Mesenchymal stem cell (in vitro differentiated cells and primary cell): Measurements from ENCODE around the gene METTL13.

Source experiments
- DNase-seq: peaks from one replicate; pipeline ENCODE4 v3.0.0-alpha.2; 2013
- H2AFZ ChIP-seq: one replicate; pipeline ENCODE4 v1.6.1; 2013; ENCODE audit warnings: low read depth, mild to moderate bottlenecking, control low read depth, inconsistent platforms, low read length, moderate library complexity
- H2AK5ac ChIP-seq: 2 replicates; pipeline ENCODE4 v1.6.1; 2013; ENCODE audit warnings: low read length, moderate library complexity, mild to moderate bottlenecking, inconsistent platforms; ENCODE audit not compliant: severe bottlenecking
- H2BK120ac ChIP-seq: one replicate; pipeline ENCODE4 v1.6.1; 2013; ENCODE audit warnings: low read depth, mild to moderate bottlenecking, inconsistent platforms, low read length, moderate library complexity
- H2BK12ac ChIP-seq, 2 experiments: one replicate each; pipeline ENCODE4 v1.6.1; 2013; ENCODE audit warnings: inconsistent platforms in 2 of 2, low read length in 2 of 2, mild to moderate bottlenecking in 2 of 2, moderate library complexity in 2 of 2, control low read depth in 1 of 2
- H2BK15ac ChIP-seq: one replicate; pipeline ENCODE4 v1.6.1; 2013; ENCODE audit warnings: mild to moderate bottlenecking, low read depth, inconsistent platforms; ENCODE audit not compliant: poor library complexity, severe bottlenecking
- H2BK5ac ChIP-seq: 2 replicates; pipeline ENCODE4 v1.6.1; 2013; ENCODE audit warnings: low read depth, mild to moderate bottlenecking, low read length, control low read depth, inconsistent platforms; ENCODE audit not compliant: poor library complexity, severe bottlenecking
- H3K14ac ChIP-seq, 2 experiments: one replicate each; pipeline ENCODE4 v1.6.1; 2013; ENCODE audit warnings: inconsistent platforms in 2 of 2, low read length in 2 of 2, control low read depth in 1 of 2, mild to moderate bottlenecking in 1 of 2, moderate library complexity in 1 of 2
- H3K18ac ChIP-seq, 2 experiments: one replicate each; pipeline ENCODE4 v1.6.1; 2013; ENCODE audit warnings: inconsistent platforms in 2 of 2, low read length in 2 of 2, control low read depth in 1 of 2, low read depth in 1 of 2, mild to moderate bottlenecking in 1 of 2
- H3K23ac ChIP-seq, 2 experiments: one replicate each; pipeline ENCODE4 v1.6.1; 2013; ENCODE audit warnings: inconsistent platforms in 2 of 2, low read length in 2 of 2, mild to moderate bottlenecking in 2 of 2, moderate library complexity in 2 of 2, control low read depth in 1 of 2
- H3K27ac ChIP-seq: 2 replicates; pipeline ENCODE4 v1.5.1; 2013; ENCODE audit warnings: mild to moderate bottlenecking, moderate library complexity, low read length, control low read depth, inconsistent platforms; ENCODE audit not compliant: poor library complexity, severe bottlenecking
- H3K27me3 ChIP-seq, 2 experiments: 2 replicates each; pipeline versions ENCODE4 v1.6.1 to v1.7.0; 2013; ENCODE audit warnings: low read length in 2 of 2, mild to moderate bottlenecking in 2 of 2, moderate library complexity in 2 of 2, control low read depth in 1 of 2, inconsistent platforms in 1 of 2; ENCODE audit not compliant: control insufficient read depth in 1 of 2, insufficient read depth in 1 of 2
- H3K36me3 ChIP-seq, 2 experiments: 2 replicates each; pipeline versions ENCODE4 v1.6.1 to v1.7.0; 2013; ENCODE audit warnings: low read length in 2 of 2, control low read depth in 1 of 2, inconsistent platforms in 1 of 2, low read depth in 1 of 2, mild to moderate bottlenecking in 1 of 2; ENCODE audit not compliant: insufficient read depth in 2 of 2, control insufficient read depth in 1 of 2
- H3K4ac ChIP-seq, 2 experiments: one replicate each; pipeline ENCODE4 v1.6.1; 2013; ENCODE audit warnings: inconsistent platforms in 2 of 2, low read length in 2 of 2, mild to moderate bottlenecking in 2 of 2, moderate library complexity in 2 of 2, control low read depth in 1 of 2, low read depth in 1 of 2
- H3K4me1 ChIP-seq: 2 replicates; pipeline ENCODE4 v1.6.1; 2013; ENCODE audit warnings: low read depth, low read length, control low read depth; ENCODE audit not compliant: control insufficient read depth, insufficient read depth
- H3K4me2 ChIP-seq: 2 replicates; pipeline ENCODE4 v1.6.1; 2013; ENCODE audit warnings: low read length, mild to moderate bottlenecking, inconsistent platforms; ENCODE audit not compliant: poor library complexity, severe bottlenecking
- H3K4me3 ChIP-seq, 2 experiments: 2 replicates each; pipeline versions ENCODE4 v1.5.1 to v1.7.0; 2013; ENCODE audit warnings: low read length in 2 of 2, mild to moderate bottlenecking in 2 of 2, control low read depth in 1 of 2, low read depth in 1 of 2; ENCODE audit not compliant: insufficient read depth in 1 of 2
- H3K79me1 ChIP-seq: replicated peaks from 2 replicates; pipeline ENCODE4 v1.6.1; 2013; ENCODE audit warnings: mild to moderate bottlenecking, control low read depth, low read length, inconsistent platforms; ENCODE audit not compliant: poor library complexity, severe bottlenecking
- H3K9ac ChIP-seq: 2 replicates; pipeline ENCODE4 v1.7.0; 2013; ENCODE audit warnings: mild to moderate bottlenecking, low read length, moderate library complexity
- H3K9me3 ChIP-seq: 2 replicates; pipeline ENCODE4 v1.7.0; 2013; ENCODE audit warnings: mild to moderate bottlenecking, low read length; ENCODE audit not compliant: control insufficient read depth
- H4K8ac ChIP-seq: one replicate; pipeline ENCODE4 v1.6.1; 2013; ENCODE audit warnings: inconsistent platforms, mild to moderate bottlenecking, low read length, moderate library complexity
- H4K91ac ChIP-seq: one replicate; pipeline ENCODE4 v1.6.1; 2013; ENCODE audit warnings: mild to moderate bottlenecking, low read length, inconsistent platforms
- WGBS: methylation state at CpG from one replicate; pipeline ENCODE4 v1.1.7; 2013; ENCODE audit warnings: mixed read lengths; 5-methylcytosine and 5-hydroxymethylcytosine counted together

METTL13 gene

GRCh38 chr1:171762143-171762563, 19.3 kb upstream of the METTL13 start:
- WGBS, result 80% methylated on average over 6 of the region's 6 CpGs
- no peak for DNase-seq

DNA sequence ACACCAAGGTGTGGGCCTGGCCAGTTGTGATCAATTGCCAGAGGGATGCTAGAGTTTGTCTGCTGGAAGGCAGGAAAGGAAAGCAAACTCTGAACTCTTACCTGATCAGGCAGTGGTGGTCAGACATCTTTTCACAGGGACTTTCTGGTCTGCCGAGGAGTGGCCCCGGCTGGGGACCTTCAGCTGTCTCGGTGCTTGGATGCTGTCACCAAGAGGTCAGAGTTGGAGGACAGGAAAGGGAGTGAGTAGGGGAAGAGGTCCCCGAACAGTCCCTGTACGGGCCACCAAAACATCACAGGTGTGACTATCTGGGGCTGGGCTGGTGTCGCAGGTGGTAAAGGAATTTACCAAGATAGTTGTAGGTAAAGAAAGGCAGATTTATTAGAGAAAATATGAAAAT, 17.7 kb upstream of the METTL13 start:
- H2BK12ac ChIP-seq, result no peak overlapping the region
- H2AFZ ChIP-seq, result no peak overlapping the region
- peaks cover 0 to 3% of the 10 kb centered on the region in 2 experiments for H3K27me3 ChIP-seq
- H3K9ac ChIP-seq, result no peak overlapping the region
- no peaks in the 10 kb centered on the region for H3K79me1 ChIP-seq
- no peak overlapping the region for H3K14ac ChIP-seq
- no peak overlapping the region for H2BK5ac ChIP-seq
- no peak overlapping the region for H4K8ac ChIP-seq
- H3K9me3 ChIP-seq, result no peaks in the 10 kb centered on the region
- H3K18ac ChIP-seq, result no peak overlapping the region
- no peak overlapping the region for H3K4ac ChIP-seq
- no peak overlapping the region for H4K91ac ChIP-seq
- no peak overlapping the region for H3K4me2 ChIP-seq
- DNase-seq, result no peak
- no peaks in the 10 kb centered on the region for H3K4me1 ChIP-seq
- no peak overlapping the region for H2BK120ac ChIP-seq
- no peaks in the 10 kb centered on the region for H3K36me3 ChIP-seq
- H2BK15ac ChIP-seq, result no peak overlapping the region
- H3K23ac ChIP-seq, result no peak overlapping the region
- H2AK5ac ChIP-seq, result no peak overlapping the region
- no peak overlapping the region for H3K27ac ChIP-seq
- no peak overlapping the region for H3K4me3 ChIP-seq
- WGBS, result 82% methylated on average over 6 of the region's 6 CpGs

More at GRCh38 chr1:171762143-171762563, 19.3 kb upstream of the METTL13 start:
- Histone ChIP-seq H3K4me2 (no peak overlapping the region), H2BK15ac (no peak overlapping the region), H4K8ac (no peak overlapping the region), H3K4me1 (no peaks in the 10 kb centered on the region), H3K4ac (no peak overlapping the region), H3K27ac (no peak overlapping the region), H3K23ac (no peak overlapping the region), H2BK120ac (no peak overlapping the region), H2BK5ac (no peak overlapping the region), H3K14ac (no peak overlapping the region), H2AK5ac (no peak overlapping the region), H3K18ac (no peak overlapping the region), H3K79me1 (no peaks in the 10 kb centered on the region), H3K9me3 (no peaks in the 10 kb centered on the region), H2BK12ac (no peak overlapping the region), H3K4me3 (no peak overlapping the region), H2AFZ (no peak overlapping the region), H3K9ac (no peak overlapping the region), H4K91ac (no peak overlapping the region), H3K27me3 (peaks cover 0 to 3% of the 10 kb centered on the region in 2 experiments), H3K36me3 (no peaks in the 10 kb centered on the region)

DNA sequence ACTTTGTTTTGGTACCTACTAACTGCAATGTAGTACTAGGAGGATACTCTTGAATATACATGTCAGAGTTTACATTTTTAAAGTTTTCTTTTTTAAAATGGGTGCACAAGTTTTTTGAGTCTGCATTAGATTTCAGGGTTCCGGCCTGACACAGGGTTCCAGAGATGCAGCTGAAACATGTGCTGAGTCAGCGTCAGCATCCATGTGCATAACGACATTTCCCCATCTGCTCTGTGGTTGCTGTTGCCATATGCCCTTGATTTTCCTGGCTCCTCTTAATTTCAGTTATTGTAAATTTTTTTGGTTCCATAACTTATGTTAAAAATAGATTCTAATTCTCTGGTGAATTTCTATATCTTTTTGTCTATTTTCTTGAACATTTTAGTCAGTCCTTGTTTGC, 12.3 kb upstream of the METTL13 start:
- no peaks in the 10 kb centered on the region for H3K79me1 ChIP-seq
- H3K27ac ChIP-seq, result no peak overlapping the region
- no peak overlapping the region for H4K8ac ChIP-seq
- no peak overlapping the region for H2BK12ac ChIP-seq
- H3K4me3 ChIP-seq, result no peak overlapping the region
- no peak for DNase-seq
- no peak overlapping the region for H2BK120ac ChIP-seq
- no peak overlapping the region for H3K4me2 ChIP-seq
- no peaks in the 10 kb centered on the region for H3K27me3 ChIP-seq
- no peak overlapping the region for H3K23ac ChIP-seq
- no peak overlapping the region for H3K14ac ChIP-seq
- H4K91ac ChIP-seq, result no peak overlapping the region
- 92% methylated on average over 3 of the region's 3 CpGs for WGBS
- H3K4me1 ChIP-seq, result no peaks in the 10 kb centered on the region
- H3K9ac ChIP-seq, result no peak overlapping the region
- no peaks in the 10 kb centered on the region for H3K36me3 ChIP-seq
- no peak overlapping the region for H3K18ac ChIP-seq
- no peak overlapping the region for H2AFZ ChIP-seq
- no peaks in the 10 kb centered on the region for H3K9me3 ChIP-seq
- H2AK5ac ChIP-seq, result no peak overlapping the region
- no peak overlapping the region for H3K4ac ChIP-seq
- H2BK15ac ChIP-seq, result no peak overlapping the region
- H2BK5ac ChIP-seq, result no peak overlapping the region

- Histone ChIP-seq H3K4me3 (no peak overlapping the region), H2BK120ac (no peak overlapping the region), H2BK5ac (no peak overlapping the region), H3K23ac (no peak overlapping the region), H3K79me1 (no peaks in the 10 kb centered on the region), H3K4ac (no peak overlapping the region), H2AFZ (no peak overlapping the region), H3K14ac (no peak overlapping the region), H4K91ac (no peak overlapping the region), H3K9me3 (no peaks in the 10 kb centered on the region), H2BK12ac (no peak overlapping the region), H3K4me1 (no peaks in the 10 kb centered on the region), H3K4me2 (no peak overlapping the region), H4K8ac (no peak overlapping the region), H3K27me3 (no peaks in the 10 kb centered on the region), H3K9ac (no peak overlapping the region), H3K36me3 (no peaks in the 10 kb centered on the region), H3K18ac (no peak overlapping the region), H2BK15ac (no peak overlapping the region), H2AK5ac (no peak overlapping the region), H3K27ac (no peak overlapping the region)
- no CpG with 5 or more reads among the region's 1 CpG for WGBS
- DNase-seq, result no peak
Observed at GRCh38 chr1:171769754-171770153, 11.7 kb upstream of the METTL13 start.
